Suprapubic skin (tissue), 3 donors: Measurements from ENCODE around the gene ITGA1.

Experiments used
- CTCF ChIP-seq, 2 donors: fragments of 200-600 bp in 1 of 2; fragments of 450-650 bp in 1 of 2; sonication (generic) in 1 of 2; IDR thresholded peaks; one replicate each; pipeline ENCODE4 v1.5.1; 2016 to 2019; ENCODE audit warnings: antibody characterized with exemption in 2 of 2, mild to moderate bottlenecking in 1 of 2, moderate library complexity in 1 of 2
- EP300 ChIP-seq: sonication (generic); formaldehyde crosslinking; IDR thresholded peaks from one replicate; pipeline ENCODE4 v1.6.1; 2017; ENCODE audit warnings: antibody characterized with exemption

DNA sequence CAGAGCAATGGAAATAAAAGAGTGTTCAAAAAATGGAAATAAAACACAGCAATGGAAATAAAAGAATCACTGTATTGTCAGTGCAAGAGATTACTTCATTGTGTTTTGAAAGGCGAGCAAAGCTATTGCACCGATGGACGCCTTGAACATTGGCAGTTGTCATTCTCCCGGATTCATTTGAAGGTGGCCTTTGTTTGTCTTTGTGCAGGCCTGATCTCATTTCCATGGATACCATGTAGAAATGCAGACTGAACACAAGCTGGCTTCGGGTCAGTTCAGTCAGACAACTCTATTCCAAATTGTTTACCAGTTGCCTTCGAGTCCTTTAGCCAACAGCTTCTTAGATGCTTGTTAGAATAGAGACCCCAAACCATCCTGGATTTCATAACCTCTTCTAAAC lies 209.7 kb downstream of the ITGA1 start:
- no peak for TF ChIP-seq CTCF (IDR thresholded peaks at IDR 0.05)
- TF ChIP-seq EP300, result no peak
